Measurements from ENCODE around the gene DYNLT4.
"Not testable (repeated sequence)": the region's sequence is repeated elsewhere in the genome, so short reads cannot be mapped to it uniquely, and the experiment has no call there.

DYNLT4 gene

DNA sequence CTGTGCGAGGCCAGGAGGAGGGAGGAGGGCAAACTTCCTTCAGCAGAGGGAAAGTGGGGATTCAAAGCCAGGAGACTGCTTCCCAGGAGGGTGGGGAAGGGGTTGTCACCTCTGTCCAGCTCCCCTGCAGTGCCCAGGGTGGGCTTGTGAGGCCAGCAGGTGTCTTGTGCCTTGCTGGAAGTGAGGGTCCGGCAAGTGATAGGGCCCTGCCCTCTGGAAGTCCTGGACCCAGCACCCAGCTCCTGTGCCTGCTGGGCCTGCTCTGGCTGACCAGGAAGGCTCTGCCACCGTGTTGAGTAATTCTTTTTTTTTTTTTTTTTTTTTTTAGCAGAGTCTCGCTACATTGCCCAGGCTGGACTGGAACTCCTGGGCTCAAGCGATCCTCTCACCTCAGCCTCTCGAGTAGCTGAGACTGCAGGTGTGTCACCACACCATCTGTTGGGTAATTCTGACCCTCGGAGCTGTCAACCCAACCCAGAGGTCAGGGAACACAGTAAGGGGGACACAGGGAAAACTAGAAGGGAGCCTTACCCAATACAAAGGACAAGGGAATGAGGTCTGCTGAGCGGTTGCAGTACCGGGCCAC is 20.2 kb downstream of the DYNLT4 start:
- no peak for DNase-seq

DNA sequence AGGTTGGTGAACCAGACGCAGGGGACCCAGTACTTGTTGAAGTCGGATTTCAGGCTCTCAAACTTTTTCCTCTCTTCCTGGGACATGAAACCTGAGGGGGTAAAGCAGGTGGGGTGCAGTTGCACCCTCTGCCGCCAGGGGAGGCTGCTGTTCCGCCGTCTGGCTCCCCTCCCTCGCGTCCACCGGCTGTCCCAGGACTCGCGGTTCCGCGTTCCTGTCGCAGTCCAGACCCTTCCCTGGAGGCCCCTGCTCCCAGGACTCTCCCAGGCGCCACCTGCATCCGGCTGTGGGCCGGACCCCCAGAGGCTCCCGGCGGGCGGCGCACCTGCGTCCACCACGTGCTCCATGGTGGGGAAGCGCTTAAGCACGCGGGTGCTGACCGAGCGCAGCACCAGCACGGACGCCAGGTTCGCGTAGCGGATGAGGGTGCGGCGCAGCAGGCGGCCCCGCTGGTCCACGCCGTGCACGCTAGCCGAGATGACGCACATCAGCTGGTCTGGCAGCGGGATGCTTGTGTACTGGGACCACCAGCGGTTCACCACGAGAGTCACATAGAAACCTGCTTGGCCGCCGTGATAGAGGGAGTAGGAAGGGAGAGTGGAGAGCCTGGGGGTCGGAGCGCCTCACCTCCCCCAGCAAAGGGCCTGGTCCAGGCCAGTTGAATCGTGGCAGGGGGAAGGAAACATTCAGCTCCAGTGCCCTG is 20.9 kb downstream of the DYNLT4 start:
- DNase-seq = peak; percentile 74

DNA sequence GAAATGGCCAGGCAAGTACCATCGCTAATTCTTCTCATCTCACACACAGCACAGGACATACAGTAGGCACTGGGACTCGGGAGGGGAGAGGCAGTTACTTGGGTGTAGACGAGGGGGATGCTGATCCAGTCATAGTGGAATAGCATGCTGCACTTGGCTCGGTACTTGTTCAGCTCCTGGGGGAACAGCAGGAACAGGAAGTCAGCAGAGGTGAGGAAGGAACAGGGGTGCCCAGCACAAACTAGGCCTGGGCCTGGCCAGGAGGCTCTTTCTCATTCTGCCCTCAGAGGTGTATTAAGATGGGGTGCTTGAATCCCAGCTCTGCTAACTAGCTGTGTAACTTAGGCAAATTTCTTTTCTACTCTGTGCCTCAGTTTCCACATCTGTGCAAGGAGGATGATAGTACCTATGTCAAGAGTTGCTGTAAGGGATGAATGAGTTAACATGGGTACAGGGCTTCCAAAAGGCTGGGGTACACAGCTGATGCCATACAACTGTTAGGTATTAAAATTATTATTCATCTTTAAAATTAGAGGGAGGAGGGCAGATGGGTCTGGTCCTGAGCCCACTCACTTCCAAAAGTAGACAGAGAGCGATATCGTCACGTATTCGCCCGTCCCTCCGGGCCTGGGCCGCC is 21.5 kb downstream of the DYNLT4 start:
- no peak for DNase-seq

DNA sequence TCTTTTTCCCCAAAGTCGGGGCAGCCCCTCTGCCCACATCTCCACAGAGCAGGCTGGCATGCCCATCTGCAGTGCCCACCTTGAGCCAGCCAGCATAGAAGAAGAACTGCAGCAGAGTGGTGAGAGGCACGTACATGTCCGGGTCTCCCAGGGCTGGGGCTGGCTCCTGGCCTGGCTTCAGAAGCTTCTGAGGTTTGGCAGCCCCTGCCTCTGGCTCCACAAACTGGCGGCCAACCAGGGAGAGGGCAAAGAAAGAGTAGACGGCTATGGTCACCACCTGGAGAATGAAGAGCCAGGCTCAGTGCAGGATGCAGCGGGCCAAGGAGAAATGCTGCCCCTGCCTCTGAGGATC is 22.1 kb downstream of the DYNLT4 start:
- no peak for DNase-seq

DNA sequence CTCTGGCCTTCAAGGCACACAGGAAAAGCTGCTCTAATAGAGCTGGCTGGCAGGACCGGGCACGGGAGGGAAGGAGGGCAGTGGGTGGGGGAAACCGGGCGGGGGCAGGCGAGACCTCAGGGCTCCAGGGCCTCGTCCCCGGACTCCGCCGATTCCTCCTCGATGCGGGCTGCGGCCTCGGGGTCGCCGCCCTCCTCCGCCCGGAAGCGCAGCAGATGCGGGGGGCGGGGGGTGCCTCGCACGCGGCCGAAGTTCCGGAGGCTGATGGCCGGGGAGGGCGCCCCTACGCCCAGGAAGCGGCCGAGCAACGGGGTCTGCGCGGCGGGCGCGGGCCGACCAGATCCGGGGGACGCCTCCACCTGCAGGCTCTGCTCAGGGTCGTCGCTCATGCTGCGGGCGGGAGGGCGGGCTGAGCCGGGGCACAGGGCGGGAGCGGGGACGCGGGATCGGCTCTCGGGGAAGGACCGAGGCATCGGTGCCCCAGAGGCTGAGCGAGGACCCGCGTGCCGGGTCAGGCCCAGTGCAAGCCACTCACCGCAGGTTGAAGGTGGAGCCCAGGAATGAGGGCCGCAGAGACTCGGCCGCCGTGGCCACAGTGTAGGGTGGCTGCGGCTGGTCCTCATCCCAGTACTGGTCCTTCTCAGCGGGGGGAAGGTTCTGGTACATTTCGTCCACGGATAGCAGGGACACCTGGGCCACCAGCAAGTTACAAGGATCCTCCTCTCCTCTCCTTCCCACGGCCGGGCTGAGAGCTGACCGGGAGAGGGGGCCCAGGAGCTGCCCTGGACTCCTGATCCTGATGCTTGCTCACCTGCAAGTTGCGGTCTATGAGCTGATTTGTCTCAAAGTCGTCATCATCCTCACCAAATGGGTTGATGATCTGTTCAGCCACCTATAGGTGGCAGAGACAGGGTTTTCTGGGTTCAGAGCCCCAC is 22.8 kb downstream of the DYNLT4 start:
- no peak for DNase-seq

DNA sequence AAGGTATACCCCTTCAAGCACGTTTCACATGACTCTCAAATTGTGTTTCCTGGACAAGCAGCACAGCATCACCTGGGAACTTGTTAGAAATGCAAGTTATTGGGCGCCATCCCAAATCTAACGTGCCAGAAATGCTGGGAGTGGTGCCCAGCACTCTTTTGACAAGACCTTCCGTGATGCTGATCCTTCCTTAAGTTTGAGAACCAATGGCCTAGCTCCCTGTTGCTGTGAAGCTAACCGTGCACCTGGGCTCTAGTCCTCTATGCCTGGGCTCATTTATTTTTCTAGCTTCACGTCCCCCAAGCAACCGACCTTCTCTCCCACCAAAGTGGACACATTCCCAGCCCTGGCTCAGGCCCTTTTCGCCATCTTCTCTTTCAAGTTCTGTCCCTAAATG is 23.5 kb downstream of the DYNLT4 start:
- no peak for DNase-seq

DNA sequence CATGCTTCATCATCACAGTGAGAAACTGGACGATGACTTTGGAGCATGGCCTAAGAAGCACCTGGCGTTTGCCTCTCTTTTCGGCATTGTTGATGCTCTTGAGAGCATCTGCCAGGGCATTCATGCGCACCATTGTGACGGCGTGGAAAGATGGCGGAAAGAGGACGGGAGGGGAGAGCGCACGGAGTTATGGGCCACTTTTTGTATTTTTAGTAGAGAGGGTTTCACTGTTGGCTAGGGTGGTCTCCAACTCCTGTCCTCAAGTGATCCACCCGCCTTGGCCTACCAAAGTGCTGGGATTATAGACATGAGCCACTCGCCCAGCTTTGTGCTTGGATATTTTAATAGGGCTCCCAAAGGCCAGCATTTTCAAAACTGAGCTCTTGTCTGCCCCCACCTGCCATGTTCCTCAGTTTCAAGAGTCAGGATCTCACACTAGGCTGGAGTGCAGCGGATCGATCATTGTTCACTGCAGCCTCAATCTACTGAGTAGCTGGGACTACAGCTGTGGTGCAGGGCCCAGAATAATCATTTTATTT is 26.5 kb downstream of the DYNLT4 start:
- DNase-seq = no peak

DNA sequence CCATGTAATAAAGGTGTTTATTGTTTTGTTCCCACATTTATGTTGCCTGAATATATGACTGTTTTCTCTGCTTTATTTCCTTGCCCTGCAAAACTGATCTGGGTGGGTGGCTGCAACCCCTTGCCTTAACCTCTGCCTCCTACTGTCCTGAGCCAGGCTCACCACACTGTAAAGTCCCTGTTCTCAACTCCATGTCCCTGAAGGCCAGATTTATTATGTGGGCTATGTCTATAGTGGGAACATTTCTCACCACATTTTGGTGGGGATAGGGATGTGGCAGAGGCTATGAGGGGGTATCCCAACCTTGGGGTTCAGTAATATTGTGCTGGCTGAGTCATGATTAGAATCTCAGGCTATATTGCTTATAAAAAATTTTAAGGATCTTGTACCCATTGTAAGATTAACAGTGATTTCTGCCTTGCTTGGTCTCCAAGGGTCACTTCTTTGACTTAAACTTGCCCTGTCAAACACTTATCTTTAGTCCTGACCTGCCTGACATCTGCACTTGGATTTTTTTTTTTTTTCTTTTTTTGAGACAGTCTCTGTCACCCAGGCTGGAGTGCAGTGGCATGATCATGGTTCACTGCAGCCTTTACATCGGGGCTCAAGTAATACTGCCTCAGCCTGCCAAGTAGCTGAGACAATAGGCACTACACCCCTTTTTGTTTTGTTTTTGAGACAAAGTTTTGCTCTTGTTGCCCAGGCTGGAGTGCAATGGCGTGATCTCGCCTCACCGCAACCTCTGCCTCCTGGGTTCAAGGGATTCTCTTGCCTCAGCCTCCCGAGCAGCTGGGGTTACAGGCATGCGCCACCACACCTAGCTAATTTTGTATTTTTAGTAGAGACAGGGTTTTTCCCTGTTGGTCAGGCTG is 28.2 kb downstream of the DYNLT4 start:
- no peak for DNase-seq

DNA sequence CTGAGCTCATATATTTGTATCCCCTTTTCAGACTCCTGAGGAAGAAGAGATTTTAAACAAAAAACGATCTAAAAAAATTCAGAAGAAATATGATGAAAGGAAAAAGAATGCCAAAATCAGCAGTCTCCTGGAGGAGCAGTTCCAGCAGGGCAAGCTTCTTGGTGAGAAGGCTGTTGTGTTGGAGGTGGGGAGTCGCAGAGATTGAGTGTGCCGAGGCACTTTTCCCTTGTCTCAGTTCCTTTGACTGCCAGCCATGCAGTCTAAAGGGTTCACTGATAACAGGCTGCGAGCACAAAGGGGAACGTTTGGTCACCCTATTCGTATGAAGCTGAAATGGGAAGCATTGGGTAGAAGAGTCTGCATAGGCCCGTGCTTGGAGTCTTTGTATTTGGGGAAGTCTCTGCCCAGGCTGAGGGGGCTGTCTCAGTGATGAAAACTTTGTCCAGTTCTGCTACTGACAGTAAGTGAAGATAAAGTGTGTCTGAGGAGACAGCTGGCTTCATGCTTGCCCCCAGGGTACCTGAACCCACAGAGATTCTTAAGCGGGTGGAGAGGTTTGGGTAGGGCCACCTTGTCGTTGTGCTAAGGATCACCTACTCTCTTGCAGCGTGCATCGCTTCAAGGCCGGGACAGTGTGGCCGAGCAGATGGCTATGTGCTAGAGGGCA is 29.0 kb downstream of the DYNLT4 start:
- no peak for DNase-seq

DNA sequence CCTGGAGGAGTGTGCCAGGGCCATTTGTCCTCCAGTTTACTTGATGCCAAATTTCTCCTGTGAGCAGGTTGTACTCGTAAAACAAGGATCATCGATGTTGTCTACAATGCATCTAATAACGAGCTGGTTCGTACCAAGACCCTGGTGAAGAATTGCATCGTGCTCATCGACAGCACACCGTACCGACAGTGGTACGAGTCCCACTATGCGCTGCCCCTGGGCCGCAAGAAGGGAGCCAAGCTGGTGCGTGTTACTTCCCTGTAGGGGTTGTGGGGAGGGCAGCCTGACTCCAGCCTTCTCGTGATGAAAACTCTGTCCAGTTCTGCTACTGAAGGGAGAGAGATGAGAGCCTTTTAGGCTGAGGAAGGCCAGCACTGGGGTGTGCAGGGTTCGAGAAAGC is 29.6 kb downstream of the DYNLT4 start:
- DNase-seq = no peak

DNA sequence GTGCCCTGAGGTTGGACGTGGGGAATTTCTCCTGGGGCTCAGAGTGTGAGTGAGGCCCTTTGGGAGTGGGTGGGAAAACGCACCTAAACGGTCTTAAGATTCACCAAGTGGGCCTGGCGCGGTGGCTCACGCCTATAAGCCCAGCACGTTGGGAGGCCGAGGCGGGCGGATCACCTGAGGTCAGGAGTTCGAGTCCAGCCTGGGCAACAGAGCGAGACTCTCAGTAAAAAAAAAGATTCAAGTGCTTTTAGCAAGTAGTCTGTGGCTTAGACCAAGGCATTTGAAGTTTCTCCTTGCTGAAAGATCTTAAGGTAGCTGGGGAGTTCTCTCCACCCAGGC is 30.5 kb downstream of the DYNLT4 start:
- DNase-seq = no peak

DNA sequence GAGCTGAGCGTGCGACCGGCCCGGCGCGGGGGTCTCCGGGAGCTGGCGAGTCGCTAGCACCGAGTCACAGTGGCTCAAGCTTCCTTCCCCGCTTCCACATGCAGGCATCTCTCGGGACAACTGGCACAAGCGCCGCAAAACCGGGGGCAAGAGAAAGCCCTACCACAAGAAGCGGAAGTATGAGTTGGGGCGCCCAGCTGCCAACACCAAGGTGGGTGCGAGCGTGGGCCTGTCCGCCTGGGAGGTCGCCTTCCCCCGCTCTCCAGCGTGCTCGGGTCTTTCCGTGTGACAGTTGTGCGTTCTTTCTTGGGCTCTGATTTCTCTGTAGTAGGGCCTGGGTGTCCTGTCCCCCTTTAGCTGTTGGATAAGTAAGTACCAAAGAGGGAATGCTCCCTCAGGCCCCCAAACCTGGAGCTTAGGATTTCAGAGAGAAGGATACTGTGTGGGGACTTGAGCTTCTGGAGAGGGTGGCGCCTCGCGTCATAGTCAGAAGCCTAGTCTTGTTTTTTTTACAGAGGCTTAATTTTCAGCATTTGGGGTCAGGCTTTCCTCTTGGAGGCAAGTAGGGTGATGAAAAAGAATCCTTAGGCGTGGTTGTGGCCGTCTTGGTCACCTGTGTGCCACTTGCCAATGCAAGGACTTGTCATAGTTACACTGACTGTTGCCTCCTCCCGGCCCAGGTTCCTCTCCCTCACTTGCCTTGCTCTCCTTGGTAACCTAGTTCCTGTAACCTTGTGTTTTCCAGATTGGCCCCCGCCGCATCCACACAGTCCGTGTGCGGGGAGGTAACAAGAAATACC is 31.0 kb downstream of the DYNLT4 start:
- peak; percentile 33 to 55 for DNase-seq

DNA sequence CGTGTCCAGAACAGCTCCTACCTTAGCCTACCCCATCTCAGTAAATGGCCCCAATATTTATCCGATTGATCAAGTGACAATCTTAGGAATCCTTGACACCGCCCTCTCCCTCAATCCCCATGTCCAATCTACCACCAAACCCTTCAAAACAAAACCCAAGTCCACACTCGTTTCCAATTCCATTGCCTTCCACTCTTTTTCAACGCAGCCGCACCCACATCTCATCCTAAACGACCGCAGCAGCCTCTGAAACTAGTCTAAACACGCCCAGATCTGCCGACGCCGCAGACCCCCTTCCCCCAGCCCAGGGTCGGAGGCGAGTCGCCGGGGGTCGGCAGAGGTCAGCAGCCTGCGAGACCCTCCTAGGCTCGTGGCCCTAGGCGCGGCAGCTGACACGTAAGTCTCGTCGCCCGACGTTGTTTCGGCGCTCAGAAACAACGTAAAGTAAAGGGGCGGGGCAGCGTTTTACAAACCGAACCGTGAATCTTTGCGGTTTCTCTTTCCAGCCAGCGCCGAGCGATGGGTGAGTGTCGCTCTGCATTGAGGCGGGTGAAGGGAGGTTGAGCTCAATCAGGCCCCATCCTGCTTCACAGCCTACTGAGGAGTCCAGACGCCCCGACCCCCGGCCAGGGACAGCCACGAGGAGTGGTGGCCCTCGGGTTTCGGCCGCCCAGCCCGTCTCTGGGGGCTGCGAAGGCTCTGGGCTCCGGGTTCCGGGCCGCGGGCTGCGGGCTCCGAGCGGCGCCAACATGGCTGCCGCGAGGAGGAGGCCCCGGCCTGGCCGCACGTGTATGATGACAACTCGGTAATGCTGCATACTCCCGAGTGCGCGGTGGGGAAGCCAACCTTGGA is 31.8 kb downstream of the DYNLT4 start, which contains the start of gene RPS8:
Gene RPS8, plus strand, starts transcription at position 463 of the 852 bp plus-strand sequence. Its CDS starts 57 bp downstream, at position 520.
- DNase-seq = peak; percentile 86

DNA sequence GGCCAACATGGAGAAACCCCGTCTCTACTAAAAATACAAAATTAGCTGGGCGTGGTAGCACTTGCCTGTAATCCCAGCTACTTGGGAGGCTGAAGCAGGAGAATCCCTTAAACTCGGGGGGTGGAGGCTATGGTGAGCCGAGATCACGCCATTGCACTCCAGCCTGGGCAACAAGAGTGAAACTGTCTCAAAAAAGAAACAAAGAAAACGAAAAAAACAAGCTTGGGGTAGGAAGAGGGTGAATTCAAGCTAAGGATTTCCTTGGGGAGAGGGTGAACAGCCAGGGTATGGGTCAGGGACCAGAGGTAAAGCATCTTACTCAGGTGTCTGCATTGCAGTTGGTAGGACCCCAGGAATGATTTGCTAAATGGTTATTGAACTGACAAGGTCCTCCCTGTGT is 40.7 kb downstream of the DYNLT4 start:
- DNase-seq = not testable (repeated sequence)

DNA sequence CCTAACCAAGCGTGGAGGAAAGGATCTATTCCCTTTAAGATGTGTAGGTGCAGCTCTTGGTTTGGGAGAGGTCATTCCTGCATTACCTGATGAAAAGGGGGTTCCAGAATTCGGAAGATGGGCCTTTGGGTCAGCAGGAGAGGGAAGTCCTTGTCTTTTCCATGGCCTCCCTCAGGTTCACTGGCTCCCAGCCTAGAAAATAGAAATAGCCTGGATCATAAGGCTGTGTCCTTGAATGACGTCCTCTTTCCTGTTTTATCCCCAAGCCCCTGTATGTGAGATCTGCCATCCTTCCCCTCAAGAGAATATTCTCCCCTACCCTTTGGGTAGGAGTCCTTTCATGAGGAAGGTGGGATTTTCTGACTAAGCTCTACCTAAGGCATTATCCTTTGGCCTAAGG is 46.3 kb downstream of the DYNLT4 start:
- DNase-seq = no peak

DNA sequence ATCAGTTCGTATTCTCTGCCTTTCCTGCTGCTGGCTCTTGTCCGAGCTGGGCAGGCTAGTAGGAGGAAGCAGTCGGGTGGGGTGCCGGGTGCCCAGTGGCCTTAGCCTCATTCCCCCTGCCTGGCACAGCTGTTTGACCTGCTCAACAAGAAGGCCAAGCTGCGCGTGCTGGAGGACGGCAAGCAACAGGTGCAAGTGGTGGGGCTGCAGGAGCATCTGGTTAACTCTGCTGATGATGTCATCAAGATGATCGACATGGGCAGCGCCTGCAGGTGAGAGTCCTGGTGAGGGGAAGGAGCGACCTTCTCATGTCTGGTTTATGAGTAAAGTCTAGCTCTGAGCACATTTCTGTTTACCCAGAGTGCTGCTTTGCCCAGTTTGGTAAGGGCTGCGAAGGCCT is 48.1 kb downstream of the DYNLT4 start:
- no peak for DNase-seq

DNA sequence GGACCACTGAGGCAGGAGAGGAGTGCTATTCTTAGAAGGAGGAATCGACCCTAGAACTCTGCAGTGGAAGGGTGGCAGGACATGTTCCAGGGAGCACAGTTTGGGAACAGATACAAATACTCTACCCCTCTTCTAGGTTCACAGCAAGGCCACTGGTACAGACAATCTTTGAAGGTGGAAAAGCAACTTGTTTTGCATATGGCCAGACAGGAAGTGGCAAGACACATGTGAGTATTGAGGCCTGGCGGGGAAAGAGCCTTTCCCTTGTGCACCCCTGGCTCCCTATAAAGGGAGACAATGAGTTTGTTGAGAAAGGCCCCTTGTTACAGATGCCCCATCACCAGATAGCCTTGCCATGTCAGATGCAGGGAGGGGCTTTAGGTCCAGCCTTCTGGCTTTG is 49.7 kb downstream of the DYNLT4 start:
- no peak for DNase-seq
